ENCODE data around the gene GAP43.

Gene GAP43

GRCh38 chr3:115623044-115623868 lies at the start of gene GAP43:
GAP43 (plus strand) TSS chr3:115623510; CDS start chr3:115623690, 180 bp downstream.
- DNase-seq, result peak; percentile 84

- DNase-seq, result no peak
Measured at GRCh38 chr3:115576325-115576875, 46.9 kb upstream of the GAP43 start.

GRCh38 chr3:115577000-115577399 lies 46.3 kb upstream of the GAP43 start:
- DNase-seq, result no peak

GRCh38 chr3:115578331-115578730 lies 45.0 kb upstream of the GAP43 start:
- no peak for DNase-seq

GRCh38 chr3:115580566-115580965 lies 42.7 kb upstream of the GAP43 start:
- DNase-seq, result peak; percentile 36

GRCh38 chr3:115581362-115582135 lies 41.8 kb upstream of the GAP43 start:
- DNase-seq, result peak; percentile 49

- DNase-seq, result no peak
Measured at GRCh38 chr3:115588201-115589115, 34.9 kb upstream of the GAP43 start.

- no peak for DNase-seq
Measured at GRCh38 chr3:115590873-115591272, 32.4 kb upstream of the GAP43 start.

- DNase-seq, result peak; percentile 9
Measured at GRCh38 chr3:115595611-115596275, 27.6 kb upstream of the GAP43 start.

- DNase-seq, result no peak
Measured at GRCh38 chr3:115598216-115598615, 25.1 kb upstream of the GAP43 start.

GRCh38 chr3:115602194-115602593 lies 21.1 kb upstream of the GAP43 start:
- DNase-seq, result no peak

GRCh38 chr3:115611630-115612029 lies 11.7 kb upstream of the GAP43 start:
- no peak for DNase-seq

GRCh38 chr3:115615001-115615814 lies 8.1 kb upstream of the GAP43 start:
- peak; percentile 16 for DNase-seq

- no peak for DNase-seq
Measured at GRCh38 chr3:115616461-115616860, 6.8 kb upstream of the GAP43 start.

- no peak for DNase-seq
Measured at GRCh38 chr3:115617591-115617990, 5.7 kb upstream of the GAP43 start.

GRCh38 chr3:115624029-115624741 lies 875 bp downstream of the GAP43 start:
- no peak for DNase-seq

- no peak for DNase-seq
Measured at GRCh38 chr3:115624901-115625300, 1.6 kb downstream of the GAP43 start.

- no peak for DNase-seq
Measured at GRCh38 chr3:115626006-115626409, 2.7 kb downstream of the GAP43 start.

- DNase-seq, result no peak
Measured at GRCh38 chr3:115626721-115627120, 3.4 kb downstream of the GAP43 start.
